Stimulated activated CD4-positive, alpha-beta T cell treated with anti-CD3 and anti-CD28 coated beads, Interleukin-4, amount 100 ng/mL, for 4 hours (primary cell): Measurements from ENCODE around the gene SHLD1.
"Not testable (repeated sequence)": the region's sequence is repeated elsewhere in the genome, so short reads cannot be mapped to it uniquely, and the experiment has no call there.

ENCODE experiments used
- DNase-seq, 2 experiments: peaks; one replicate each; pipeline ENCODE4 v3.0.0-alpha.2; 2020

Gene SHLD1

DNA sequence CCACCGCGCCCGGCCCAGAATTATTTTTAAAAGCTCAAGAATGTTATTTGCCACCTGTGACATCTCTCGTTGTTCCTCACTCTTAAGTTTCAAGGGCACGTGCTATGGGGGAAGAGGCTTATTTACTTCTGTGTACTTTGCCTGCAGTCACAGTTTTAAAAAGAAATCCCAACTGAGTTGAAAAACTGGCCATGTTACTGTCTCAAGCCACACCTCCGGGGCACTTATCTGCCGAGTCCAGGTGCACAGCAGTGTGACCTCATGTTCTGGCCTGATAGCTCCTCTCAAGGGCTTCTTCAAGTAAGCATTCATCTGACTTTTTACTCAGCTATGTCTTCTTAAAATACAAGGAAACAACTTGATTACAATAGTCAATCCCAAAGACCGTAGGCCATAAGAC is 34.5 kb downstream of the SHLD1 start:
- no peak for DNase-seq

DNA sequence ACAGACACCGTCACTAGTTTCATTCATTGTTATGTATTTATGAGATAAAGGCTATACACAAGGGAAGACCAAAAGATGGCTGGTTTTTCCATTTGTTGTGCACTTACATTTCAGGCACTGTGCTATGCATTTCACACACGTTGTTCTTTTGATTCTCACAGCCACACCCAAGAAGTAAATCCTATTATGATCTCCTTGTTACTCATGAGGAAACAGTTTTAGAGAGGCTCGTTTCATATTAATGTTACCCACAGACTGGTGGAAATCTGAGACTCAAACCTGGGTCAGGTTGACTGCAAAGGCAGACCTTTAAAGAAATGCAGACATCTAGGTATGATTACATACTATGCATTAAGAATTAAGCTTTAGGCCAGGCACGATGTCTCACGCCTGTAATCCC is 34.9 kb downstream of the SHLD1 start:
- DNase-seq: no peak

DNA sequence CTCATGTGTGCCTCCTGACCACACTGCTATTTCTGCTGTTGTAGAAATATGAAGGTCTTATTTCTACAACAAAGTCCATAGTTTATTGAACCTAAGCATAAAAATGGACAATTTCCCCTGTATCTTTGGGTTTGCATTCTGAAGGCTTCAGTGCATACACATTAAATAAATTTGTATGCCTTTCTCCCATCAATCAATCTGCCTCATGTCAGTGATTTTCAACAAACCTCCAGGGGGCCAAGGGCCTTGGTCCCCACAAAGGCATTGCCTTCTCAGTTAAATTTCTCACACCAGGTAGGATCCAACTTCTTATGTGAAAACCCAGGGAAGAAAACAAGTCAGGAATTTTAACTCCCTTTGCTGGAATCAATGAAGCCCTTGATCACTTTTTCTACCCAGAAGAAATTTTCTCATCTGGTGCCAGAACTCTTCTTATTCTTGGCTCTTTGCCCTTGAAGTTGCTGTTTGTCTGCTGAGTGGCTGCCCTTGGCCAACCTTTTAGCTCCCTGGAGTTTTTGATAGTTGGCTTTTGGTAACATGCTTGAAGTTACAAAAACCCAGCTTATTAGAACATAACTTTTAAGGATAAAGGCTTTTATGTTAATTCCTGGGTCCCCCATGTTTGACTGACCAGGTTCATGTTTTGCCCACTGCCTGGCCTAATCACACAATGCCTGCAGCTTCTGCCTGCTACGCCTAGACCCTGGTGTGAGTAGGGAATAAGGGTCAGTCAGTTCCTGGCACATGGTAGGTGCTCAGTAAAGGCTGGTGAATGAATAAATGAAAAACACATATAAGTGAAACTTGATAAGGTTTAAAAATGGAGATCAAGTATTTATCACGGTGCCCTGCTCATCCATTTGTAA is 37.0 kb downstream of the SHLD1 start:
- no peak for DNase-seq

DNA sequence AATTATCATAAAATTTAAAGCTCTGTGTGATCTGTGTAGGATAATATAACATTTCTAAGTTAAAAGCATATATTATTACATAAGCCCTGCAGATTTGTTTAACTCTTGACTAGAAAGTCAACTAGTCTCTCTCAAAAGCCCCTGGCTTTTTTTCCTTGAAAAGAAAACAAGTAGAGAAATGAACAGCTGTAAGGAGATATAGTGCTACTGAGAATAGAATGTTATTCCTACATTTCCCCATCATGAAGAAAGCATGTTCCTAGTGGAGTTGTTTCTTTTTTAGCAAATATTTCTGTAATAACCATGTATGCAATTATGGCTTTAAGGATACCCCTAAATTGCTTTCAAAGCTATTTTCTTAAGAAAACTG is 37.6 kb downstream of the SHLD1 start:
- DNase-seq: no peak

DNA sequence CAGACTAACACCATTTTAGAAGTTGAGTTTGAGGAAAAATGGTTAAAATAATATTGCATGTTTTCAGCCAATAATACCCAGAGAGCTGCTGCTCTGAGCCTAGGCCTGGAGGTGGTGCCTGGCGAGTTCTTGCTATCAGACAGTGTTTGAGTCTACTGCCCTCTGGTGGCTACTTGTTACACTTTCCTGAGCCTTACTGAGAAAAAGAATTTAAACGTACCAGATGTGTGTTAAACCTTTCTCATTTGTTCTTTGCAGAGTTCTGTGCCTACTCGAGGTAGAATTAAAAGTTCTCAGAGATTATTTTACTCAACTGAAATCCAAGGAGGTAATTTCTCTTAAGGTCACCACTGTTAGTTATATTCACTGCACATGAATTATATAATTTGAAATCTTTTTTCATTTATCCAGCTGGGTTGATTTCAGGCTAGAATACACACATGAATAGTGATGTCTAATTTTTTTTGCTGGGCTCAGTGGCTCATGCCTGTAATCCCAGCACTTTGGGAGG is 38.2 kb downstream of the SHLD1 start:
- peak; percentile 53 to 73 for DNase-seq

DNA sequence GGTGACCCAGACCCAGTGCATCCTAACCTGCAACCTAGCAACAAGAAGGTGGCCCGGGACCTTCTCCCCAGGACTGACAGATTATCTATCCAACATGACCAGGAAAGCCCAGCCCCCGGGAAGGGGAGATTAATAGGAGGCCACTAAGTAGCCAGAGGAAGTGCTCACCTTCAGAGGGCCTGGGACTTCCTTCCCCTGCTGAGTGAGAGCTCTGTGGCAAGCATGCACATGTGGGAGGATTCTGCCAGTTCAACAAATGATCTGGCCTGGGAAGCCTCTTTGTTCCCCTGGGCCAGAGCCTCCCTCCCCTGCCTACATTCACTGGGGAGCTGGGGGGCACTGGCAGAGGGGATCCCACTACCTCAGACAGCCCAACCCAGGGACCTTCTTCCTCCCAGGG is 39.6 kb downstream of the SHLD1 start:
- no peak for DNase-seq

DNA sequence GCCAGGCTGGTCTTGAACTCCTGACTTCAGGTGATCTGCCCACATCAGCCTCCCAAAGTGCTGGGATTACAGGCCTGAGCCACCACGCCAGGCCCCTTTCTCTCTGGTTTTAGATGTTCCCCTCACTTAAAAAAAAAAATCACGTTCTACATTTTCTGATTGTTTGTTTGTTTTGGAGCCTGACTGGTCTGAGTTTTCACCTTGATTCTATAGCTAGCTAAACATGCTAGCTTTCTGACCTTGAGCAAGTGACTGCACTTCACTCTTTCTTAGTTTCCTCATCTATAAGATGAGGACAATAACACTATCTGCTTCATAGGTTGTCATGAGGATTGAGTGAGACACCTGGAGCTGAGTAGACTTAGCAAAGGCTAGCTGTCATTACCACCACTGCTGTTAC is 43.7 kb downstream of the SHLD1 start:
- no peak for DNase-seq

DNA sequence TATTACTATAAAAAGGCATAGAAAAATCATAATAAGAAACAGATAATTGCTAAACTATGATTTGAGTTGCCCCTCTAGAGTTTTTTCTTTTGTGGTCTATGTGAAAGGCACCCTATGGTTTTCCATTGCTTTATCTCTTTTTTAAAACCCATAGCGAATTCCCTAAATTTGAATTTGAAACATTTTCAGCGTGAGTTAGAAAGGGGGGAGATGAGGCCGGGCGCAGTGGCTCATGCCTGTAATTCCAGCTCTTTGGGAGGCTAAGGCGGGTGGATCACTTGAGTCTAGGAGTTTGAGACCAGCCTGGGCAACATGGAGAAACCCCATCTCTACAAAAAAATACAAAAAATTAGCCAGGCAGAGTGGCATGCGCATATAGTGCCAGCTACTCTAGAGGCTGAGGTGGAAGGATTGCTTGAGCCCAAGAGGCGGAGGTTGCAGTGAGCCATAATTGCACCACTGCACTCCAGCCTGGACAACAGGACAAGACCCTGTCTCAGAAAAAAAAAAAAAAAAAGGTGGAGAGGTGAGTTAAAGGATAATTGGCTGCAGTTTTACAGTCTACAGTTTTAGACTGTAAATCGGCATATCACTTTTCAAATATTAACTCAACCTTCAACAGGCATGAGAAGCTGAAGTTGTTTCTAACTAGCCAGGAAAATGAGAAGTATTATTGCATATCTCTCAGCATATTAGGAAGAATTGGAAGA is 46.3 kb downstream of the SHLD1 start:
- no peak for DNase-seq

DNA sequence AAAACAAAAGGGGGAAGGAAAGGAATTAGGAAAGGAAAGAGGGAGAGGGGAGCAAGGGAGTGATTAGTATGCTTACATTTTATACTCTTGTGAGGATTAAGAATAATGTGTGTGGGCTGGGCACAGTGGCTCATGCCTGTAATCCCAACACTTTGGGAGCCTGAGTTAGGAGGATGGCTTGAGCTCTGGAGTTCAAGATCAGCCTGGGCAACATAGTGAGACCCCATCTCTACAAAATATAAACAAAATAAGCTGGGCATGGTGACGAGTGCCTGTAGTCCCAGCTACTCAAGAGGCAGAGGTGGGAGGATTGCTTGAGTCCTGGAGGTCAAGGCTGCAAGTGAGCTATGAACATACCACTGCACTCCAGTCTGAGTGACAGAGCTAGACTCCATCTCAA is 47.0 kb downstream of the SHLD1 start:
- no peak for DNase-seq

DNA sequence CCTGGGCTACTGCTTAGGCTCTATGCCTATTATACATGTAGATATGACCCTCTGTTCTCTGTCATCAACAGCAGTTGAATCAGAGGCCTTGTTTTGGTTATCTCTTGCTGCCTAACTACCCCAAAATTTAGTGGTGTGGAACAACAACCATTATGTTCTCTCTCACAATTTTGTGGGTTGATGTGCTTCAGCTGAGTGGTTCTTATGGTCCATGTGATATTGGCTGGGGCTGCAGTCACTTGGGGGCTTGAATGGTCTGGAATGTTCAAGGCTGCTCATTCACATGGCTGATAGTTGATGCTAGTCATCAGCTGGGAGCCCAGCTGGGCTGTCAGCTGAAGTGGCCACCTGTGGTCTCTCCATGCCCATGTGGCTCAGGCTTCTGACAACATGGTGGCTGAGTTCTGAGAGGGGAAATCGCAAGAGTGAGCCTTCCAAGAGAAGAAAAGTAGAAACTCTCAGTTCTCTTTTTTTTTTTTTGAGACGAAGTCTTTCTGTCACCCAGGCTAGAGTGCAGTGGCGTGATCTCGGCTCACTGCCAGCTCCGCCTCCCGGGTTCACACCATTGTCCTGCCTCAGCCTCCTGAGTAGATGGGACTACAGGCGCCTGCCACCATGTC is 47.8 kb downstream of the SHLD1 start:
- DNase-seq: no peak

DNA sequence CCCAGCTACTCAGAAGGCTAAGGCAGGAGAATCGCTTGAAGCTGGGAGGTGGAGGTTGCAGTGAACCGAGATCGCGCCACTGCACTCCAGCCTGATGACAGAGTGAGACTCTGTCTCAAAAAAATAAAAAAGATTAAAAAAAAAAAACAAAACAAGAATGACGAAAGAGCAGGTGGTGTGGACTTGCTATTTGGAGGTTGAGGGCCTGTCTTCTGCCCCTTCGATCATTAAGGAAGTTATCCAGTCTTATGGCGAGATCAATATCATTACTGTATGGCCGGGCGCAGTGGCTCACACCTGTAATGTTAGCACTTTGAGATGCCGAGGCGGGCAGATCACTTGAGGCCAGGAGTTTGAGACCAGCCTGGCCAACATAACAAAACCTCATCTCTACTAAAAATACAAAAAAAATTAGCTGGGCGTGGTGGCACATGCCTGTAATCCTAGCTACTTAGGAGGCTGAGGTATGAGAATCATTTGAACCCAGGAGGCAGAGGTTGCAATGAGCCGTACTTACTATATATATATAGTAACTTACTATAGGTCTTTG is 53.6 kb downstream of the SHLD1 start:
- DNase-seq: not testable (repeated sequence)

DNA sequence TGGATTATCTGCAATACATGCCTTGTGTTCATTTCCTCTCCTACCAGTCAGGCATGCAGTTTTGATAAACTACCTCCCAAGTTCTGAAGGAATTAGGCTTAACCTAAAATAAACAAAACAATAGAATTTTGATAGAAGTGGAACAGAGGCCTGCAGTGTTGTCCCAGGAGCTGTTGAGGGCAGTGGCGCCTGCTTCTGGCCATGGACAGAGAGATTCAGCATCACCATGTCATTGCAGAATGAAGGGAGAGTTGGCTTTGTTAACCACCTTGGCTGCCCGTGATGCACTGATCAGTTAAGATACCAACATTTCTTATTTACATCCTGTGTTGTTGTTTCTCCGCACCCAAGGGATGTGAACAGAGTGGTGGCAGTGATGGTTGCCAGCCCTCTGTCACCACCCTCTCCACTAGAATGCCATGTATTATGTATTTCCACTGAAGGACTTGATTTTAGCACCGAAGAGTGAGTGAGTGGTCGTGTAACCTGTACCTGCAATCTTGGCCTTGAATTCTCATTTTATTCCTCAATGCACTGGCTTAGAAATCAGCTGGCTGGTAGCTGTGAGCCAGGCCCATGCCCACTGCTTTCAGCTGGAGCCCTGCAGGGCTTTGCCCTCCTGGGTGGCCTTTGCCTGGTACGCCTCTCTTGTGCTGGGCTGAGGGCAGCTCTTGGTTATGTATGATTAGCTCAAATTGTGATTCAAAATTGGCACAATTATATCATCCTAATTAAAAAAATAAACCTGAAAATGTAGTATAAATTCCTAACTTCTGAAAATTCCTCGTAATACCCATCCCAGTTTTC is 56.5 kb downstream of the SHLD1 start:
- DNase-seq: no peak

DNA sequence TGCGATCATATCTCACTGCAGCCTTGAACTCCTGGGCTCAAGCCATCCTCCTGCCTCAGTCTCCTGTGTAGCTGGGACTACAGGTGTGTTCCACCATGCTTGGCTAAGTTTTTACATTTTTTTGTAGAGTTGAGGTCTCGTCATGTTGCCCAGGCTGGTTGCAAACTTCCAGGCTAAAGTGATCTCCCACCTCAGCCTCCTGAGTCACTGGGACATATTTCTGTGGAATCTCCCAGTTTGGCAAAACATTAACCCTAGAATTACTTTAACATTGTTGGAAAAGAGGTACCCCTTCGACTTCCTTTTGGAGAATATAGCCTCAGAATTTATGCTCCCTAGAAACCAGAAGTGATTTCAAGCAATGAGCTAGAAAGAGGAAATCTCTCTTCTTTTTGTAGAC is 57.2 kb downstream of the SHLD1 start:
- DNase-seq: no peak

DNA sequence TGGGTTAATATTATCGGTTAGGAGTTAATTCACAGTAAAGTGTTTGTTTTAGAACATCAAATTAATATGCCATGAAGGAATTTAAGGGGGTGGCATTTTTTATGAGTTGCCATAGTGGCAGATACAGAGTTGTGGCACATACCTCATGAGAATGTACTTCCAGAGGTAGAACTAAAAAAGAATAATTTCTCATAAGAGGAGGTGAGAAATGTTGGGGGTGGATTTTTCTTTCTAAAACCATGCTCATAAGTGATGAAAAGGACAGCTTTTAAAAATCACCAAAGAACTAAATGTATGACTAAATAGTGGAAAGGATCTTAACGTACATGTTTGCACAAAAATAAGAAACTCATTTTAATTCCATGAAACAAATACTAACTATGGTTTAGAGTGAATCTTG is 58.7 kb downstream of the SHLD1 start:
- DNase-seq: no peak

DNA sequence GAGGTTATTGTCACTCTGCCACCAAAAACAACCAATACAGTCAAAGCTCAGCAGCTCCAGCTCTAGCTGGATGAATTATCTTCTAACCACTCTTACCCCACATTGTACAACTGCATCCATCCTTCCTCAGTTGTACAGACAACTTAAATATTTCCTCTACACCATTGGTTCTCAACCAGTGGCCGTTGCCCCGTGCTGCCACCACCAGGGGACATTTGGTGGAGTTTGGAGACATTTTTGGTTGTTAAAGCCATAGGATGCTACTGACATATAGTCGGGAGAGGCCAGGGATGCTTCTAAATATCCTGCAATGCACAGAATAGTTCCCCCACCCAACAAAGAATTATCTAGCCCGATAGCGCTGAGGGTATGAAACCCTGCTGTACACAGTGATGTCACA is 59.3 kb downstream of the SHLD1 start:
- DNase-seq: no peak

DNA sequence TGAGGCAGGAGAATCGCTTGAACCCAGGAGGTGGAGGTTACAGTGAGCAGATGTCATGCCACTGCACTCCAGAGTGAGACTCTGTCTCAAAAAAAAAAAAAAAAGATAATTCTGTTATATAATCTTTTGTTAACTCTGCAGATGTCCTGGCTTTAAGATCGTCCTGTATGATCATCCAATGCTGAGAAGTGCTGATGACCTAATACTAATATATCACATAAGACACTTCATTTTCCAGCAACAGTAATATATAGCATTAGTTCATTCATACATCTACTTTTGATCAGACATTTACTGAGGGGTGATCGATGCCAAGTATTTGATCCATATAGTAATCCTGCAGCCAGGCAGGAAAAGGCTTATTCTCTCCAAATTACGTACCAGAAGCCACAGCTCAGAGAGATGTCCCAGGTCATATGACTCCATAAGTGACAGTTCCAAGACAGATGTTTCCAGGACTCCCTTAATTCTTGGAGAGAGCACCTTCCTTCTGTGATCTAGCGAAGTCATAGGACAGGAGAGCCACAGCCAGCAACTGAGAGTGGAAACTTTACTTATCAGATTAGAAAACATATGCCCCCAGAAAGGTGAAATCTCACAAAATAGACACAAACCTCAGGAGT is 60.7 kb downstream of the SHLD1 start:
- no peak for DNase-seq

DNA sequence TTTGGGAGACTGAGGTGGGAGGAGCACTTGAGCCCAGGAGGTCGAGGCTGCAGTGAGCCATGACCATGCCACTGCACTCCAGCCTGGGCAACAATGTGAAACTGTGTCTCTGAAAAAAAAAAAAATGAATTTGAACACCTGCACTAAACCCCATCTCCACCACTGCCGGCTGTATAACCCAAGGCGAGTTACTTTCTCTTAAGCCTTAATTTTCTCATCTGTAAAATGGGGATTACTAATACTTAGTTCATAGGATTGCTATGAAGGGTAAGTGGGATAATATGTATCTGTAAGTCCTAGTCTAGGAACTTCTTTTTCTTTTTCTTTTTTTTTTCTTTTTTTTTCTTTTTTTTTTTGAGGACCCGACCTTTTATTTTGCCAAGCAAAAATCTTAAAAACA is 61.5 kb downstream of the SHLD1 start:
- DNase-seq: no peak

DNA sequence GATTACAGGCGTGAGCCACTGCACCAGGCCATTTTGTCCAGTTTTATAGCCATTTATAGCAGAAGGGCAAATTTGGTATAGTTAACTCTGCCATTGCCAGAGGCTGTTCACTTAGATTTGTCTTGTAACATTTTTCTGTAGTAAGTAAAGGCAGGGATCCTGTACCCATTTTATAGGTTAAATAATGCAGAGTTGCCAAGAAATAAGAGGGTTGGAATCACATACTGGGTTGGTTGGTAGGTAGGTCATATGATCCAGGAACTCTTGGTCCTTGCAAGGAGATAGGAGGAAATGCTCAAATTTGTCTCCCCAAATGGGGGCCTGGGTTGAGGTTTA is 68.1 kb downstream of the SHLD1 start:
- no peak for DNase-seq

DNA sequence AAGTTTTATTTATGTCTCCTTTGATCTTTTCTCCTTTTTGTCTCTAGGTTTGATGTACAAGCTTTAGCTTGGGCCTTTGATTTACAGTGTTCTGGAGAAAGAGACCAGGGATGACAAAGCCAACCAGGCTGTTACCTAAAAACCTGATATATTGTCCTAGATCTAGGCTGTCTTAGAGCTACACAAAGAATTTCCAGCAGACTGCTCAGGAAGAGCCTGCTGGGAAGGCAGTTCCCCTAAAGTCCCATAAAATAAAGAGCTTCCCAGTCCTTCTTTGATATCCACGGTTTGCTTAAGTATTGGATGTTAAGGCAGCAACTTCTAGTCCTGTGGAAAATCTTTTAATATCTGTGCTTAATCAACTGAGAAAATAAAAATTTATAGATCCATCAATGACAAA is 70.5 kb downstream of the SHLD1 start:
- no peak for DNase-seq

DNA sequence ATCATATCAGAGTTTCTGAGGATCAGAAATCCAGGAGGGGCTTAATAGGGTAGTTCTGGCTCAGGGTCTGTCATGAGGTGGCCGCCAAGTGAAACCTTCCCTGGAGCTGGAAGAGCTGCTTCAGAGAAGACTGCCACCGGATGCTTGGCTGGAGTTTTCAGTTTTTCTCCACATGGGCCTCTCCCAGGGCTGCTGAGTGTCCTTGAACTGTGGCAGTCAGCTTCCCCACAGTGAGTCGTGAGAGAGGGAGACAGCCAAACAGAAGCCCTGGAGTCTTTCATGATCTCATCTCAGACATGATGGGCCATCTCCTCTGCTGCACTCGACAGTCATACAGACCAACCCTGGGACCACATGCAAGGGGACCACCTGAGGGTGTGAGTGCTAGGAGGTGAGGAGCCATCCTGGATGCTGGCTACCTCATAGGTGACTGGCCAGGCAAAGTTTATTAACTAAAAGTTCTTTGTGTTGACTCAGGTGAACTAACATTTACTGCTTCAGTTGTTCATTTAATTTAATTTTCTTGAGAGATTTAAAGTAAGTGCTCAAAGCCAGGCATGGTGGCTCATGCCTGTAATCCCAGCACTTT is 71.5 kb downstream of the SHLD1 start:
- DNase-seq: no peak

DNA sequence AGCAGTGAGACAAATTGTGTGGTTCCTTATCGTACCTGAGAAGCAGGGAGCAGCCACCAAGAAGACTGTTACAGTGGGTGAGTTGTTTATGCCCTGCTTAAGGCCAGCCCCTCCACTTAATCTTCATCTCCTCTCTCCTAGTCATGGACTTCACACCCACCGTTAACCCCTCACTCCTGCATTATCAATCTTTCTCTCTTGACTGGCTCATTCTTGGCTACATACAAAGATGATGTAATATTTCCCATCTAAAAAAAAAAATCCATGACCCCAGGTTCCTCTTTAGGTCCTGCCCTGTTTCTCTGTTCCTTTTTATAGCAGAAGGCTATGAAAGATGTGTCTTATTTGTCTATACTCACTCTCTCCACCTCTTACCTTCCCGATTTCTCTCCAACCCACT is 72.4 kb downstream of the SHLD1 start:
- no peak for DNase-seq

DNA sequence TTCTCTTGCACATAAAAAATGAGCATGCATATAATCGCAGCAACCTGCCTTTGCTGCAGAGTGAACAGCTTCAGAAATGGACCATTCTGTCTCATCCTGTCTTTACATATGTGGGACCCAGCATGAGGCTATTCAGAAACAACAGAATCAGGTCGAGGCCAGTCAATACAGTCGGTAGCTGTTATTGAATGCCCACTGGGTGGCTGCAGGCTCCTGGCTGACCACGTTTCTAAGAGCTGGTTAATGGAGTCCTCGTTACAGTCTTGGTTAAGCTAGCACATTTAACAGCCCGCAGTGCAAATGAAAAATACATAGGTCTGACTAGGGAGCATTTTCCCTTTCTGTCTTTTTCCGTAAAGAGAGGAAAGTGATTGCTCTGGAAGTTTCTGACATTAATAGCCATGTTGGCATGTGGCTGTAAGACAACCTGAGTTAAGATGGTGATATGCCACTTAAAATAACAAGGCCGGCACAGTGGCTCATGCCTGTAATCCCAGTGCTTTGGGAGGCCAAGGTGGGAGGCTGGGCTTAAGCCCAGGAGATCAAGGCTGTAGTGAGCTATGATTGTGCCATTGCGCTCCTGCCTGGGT is 75.0 kb downstream of the SHLD1 start:
- DNase-seq: no peak
